B cell (primary cell): ENCODE data around the gene ANK2. TPM values are rescaled to one million over a fixed set of nuclear protein-coding genes. Genes with fewer than 3 reads are reported as not detected.

Source experiments
- ATAC-seq: fragments of 200-7000 bp; cut with Tn5 transposase; one replicate; pipeline ENCODE4 v1.10.0; 2021; ENCODE audit warnings: low read depth, mild to moderate bottlenecking, moderate number of reproducible peaks, moderate library complexity
- CTCF ChIA-PET: fragments of 350-600 bp; sonication (Branson Sonifier 250); formaldehyde crosslinking; loops from one replicate; lab custom pipeline; 2021; ENCODE audit warnings: antibody characterized with exemption, inconsistent platforms; lab: Charles Lee
- POLR2A ChIA-PET: fragments of 350-600 bp; sonication (Branson Sonifier 250); formaldehyde crosslinking; loops from one replicate; lab custom pipeline; 2021; ENCODE audit warnings: antibody characterized with exemption; lab: Charles Lee
- DNase-seq: peaks from one replicate; pipeline ENCODE4 v3.0.0; 2013
- H2AFZ ChIP-seq: 2 replicates; pipeline ENCODE4 v1.6.1; 2012; ENCODE audit warnings: mild to moderate bottlenecking, low read depth, low read length; ENCODE audit not compliant: insufficient read depth, poor library complexity, severe bottlenecking
- H3K27ac ChIP-seq, 2 donors: 1 replicate in 1 of 2; 2 replicates in 1 of 2; pipeline ENCODE4 v1.5.1; 2012 to 2013; ENCODE audit warnings: low read length in 2 of 2, mild to moderate bottlenecking in 2 of 2, moderate library complexity in 1 of 2
- H3K27me3 ChIP-seq, 4 experiments: fragments of 200-600 bp in 1 of 4; sonication (generic) in 1 of 4; replicated peaks in 1 of 4; 1 replicate in 2 of 4; 2 replicates in 2 of 4; pipeline versions ENCODE4 v1.6.1 to v1.7.0; 2013 to 2016; ENCODE audit warnings: low read length in 3 of 4, mild to moderate bottlenecking in 2 of 4, mixed read lengths in 1 of 4, moderate library complexity in 1 of 4; ENCODE audit not compliant: insufficient read depth in 4 of 4, control insufficient read depth in 3 of 4; ENCODE audit errors: control extremely low read depth in 1 of 4
- H3K36me3 ChIP-seq, 2 experiments: replicated peaks in 1 of 2; 1 replicate in 1 of 2; 2 replicates in 1 of 2; pipeline versions ENCODE4 v1.6.1 to v1.7.1; 2013; ENCODE audit warnings: low read length in 1 of 2; ENCODE audit not compliant: insufficient read depth in 2 of 2, control insufficient read depth in 1 of 2; ENCODE audit errors: control extremely low read depth in 1 of 2, extremely low read depth in 1 of 2
- H3K4me1 ChIP-seq, 2 donors: fragments of 200-600 bp in 1 of 2; sonication (generic) in 1 of 2; 1 replicate in 1 of 2; 2 replicates in 1 of 2; pipeline versions ENCODE4 v1.5.1 to v1.6.1; 2013 to 2017; ENCODE audit warnings: low read length in 2 of 2; ENCODE audit not compliant: control insufficient read depth in 2 of 2, insufficient read depth in 2 of 2
- H3K4me2 ChIP-seq: replicated peaks from 2 replicates; pipeline ENCODE3; 2012; ENCODE audit warnings: mild to moderate bottlenecking, low read depth, low read length; ENCODE audit not compliant: poor library complexity, severe bottlenecking
- H3K4me3 ChIP-seq, 5 experiments: fragments of 200-600 bp in 1 of 5; sonication (generic) in 1 of 5; 1 replicate in 3 of 5; 2 replicates in 2 of 5; pipeline versions ENCODE4 v1.5.1 to v1.7.0; 2011 to 2016; ENCODE audit warnings: low read length in 4 of 5, mild to moderate bottlenecking in 4 of 5, low read depth in 2 of 5, control low read depth in 1 of 5, moderate library complexity in 1 of 5; ENCODE audit not compliant: insufficient read depth in 1 of 5; ENCODE audit errors: control extremely low read depth in 1 of 5, extremely low read depth in 1 of 5
- H3K79me2 ChIP-seq: fragments of 200-600 bp; sonication (generic); one replicate; pipeline ENCODE4 v1.6.0; 2016; ENCODE audit warnings: low read length; ENCODE audit not compliant: control insufficient read depth, insufficient read depth
- H3K9ac ChIP-seq: fragments of 200-600 bp; sonication (generic); 2 replicates; pipeline ENCODE4 v1.6.1; 2017; ENCODE audit warnings: mild to moderate bottlenecking, low read length, moderate library complexity
- H3K9me3 ChIP-seq, 3 donors: one replicate each; pipeline versions ENCODE4 v1.6.1 to v1.7.1; 2013; ENCODE audit warnings: low read length in 2 of 3; ENCODE audit not compliant: control insufficient read depth in 2 of 3, insufficient read depth in 1 of 3; ENCODE audit errors: control extremely low read depth in 1 of 3
- H4K20me1 ChIP-seq: 2 replicates; pipeline ENCODE4 v1.6.0; 2012; ENCODE audit warnings: mild to moderate bottlenecking, low read length; ENCODE audit not compliant: insufficient read depth, control insufficient read depth, poor library complexity, severe bottlenecking
- H3K27ac Mint-ChIP-seq: one replicate; pipeline ENCODE4 v1.8.0; 2021; ENCODE audit warnings: mixed read lengths
- H3K27me3 Mint-ChIP-seq: one replicate; pipeline ENCODE4 v1.8.0; 2021; ENCODE audit warnings: mixed read lengths
- H3K4me1 Mint-ChIP-seq: one replicate; pipeline ENCODE4 v1.8.0; 2021; ENCODE audit warnings: mixed read lengths
- H3K4me3 Mint-ChIP-seq: one replicate; pipeline ENCODE4 v1.8.0; 2021; ENCODE audit warnings: mixed read lengths
- H3K9me3 Mint-ChIP-seq: one replicate; pipeline ENCODE4 v1.8.0; 2022; ENCODE audit warnings: mixed read lengths; ENCODE audit not compliant: insufficient read depth
- EZH2 ChIP-seq: IDR thresholded peaks from 2 replicates; pipeline ENCODE4 v1.6.1; 2012; ENCODE audit warnings: borderline replicate concordance, low read depth, mild to moderate bottlenecking, moderate library complexity, low read length; ENCODE audit not compliant: insufficient read depth, poor library complexity, severe bottlenecking
- WGBS: methylation state at CpG from one replicate; pipeline ENCODE4 v1.1.5; 2013; ENCODE audit warnings: missing lambda C conversion rate; ENCODE audit not compliant: insufficient coverage; 5-methylcytosine and 5-hydroxymethylcytosine counted together
- intact Hi-C: fragments of 100-400 bp; cut with micrococcal nuclease; formaldehyde crosslinking; loops from one replicate; pipeline ENCODE4 v1.10.0; 2022
- polyA plus RNA-seq: library from polyadenylated mRNA; depleted of rRNA; stranded (reverse); fragments of >200 nt; gene quantifications from 2 replicates; pipeline ENCODE4 v1.2.3, GENCODE V29; 2012
- total RNA-seq, 2 donors: library from RNA; stranded (reverse); fragments of 120-200 nt in 1 of 2; gene quantifications; 1 replicate in 1 of 2; 2 replicates in 1 of 2; pipeline versions ENCODE4 v1.2.3 to v1.2.4, GENCODE V29; 2013 to 2022
- TF ChIP-seq, protein P1 (sequence below): fragments of 200-600 bp; IDR thresholded peaks from one replicate; pipeline ENCODE4 v1.8.0; 2022; ENCODE audit warnings: antibody characterized with exemption, mild to moderate bottlenecking

ANK2 gene
- total and polyA plus RNA-seq, 2 donors (not counting 1 experiment from before 2014, with no cell fraction given), result 0.16 to 3.6 TPM

DNA sequence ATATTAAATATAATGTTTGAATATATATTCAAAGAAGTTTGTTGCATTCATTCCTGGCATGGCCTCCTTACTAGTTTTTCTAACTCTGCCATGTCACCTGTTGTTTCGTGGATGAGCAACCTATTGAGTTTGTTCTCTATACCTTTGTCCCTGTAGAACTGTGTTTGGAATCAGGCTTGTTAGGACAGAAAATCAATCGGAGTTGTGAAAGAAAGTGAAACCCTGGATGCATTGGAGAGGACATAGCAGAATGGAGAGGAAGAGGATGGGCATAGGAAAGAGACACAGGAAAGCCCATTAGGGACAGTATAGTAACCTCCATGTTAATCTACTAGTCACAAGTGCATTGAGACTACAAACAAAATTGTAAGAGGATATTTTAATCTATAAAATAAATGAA lies 31.2 kb downstream of the ANK2 start:
- H3K79me2 ChIP-seq, result no peaks in the 10 kb centered on the region
- H3K27me3 Mint-ChIP-seq, result no peaks in the 10 kb centered on the region

DNA sequence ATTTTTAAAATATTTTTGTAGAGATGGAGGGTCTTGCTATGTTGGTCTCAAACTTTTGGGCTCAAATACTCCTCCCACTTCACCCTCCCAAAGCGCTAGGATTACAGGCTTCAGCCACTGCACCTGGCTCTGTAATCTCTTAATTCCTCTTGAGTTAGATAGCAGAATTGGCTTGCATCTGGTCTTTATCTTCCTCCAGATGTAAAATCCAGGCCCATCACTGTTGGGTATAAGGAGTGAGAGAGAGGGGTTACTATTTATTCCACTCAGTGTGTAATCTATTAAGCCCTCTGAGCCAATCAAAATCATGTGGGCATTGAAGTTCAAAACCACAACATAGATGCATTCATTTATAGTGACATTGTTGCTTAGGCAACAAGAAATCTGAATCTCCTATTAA lies 33.9 kb downstream of the ANK2 start:
- Mint-ChIP-seq H3K27ac (no peak overlapping the region), H3K9me3 (no peaks in the 10 kb centered on the region), H3K27me3 (peaks cover 4% of the 10 kb centered on the region), H3K4me3 (no peak overlapping the region), H3K4me1 (no peaks in the 10 kb centered on the region)
- intact Hi-C loops, result no loop called here
- Histone ChIP-seq H3K36me3 (no peaks in the 10 kb centered on the region), H3K9me3 (no peaks in the 10 kb centered on the region), H3K4me2 (no peak overlapping the region), H3K4me1 (no peaks in the 10 kb centered on the region), H4K20me1 (no peaks in the 10 kb centered on the region), H3K79me2 (no peaks in the 10 kb centered on the region), H3K4me3 (no peak overlapping the region), H3K27me3 (no peaks in the 10 kb centered on the region), H3K9ac (no peak overlapping the region), H3K27ac (no peak overlapping the region), H2AFZ (no peak overlapping the region)
- WGBS, result no CpG with 5 or more reads among the region's 1 CpG
- ChIA-PET CTCF (no interaction called here), POLR2A (no interaction called here)
- no peak for ATAC-seq
- TF ChIP-seq, protein P1, sequence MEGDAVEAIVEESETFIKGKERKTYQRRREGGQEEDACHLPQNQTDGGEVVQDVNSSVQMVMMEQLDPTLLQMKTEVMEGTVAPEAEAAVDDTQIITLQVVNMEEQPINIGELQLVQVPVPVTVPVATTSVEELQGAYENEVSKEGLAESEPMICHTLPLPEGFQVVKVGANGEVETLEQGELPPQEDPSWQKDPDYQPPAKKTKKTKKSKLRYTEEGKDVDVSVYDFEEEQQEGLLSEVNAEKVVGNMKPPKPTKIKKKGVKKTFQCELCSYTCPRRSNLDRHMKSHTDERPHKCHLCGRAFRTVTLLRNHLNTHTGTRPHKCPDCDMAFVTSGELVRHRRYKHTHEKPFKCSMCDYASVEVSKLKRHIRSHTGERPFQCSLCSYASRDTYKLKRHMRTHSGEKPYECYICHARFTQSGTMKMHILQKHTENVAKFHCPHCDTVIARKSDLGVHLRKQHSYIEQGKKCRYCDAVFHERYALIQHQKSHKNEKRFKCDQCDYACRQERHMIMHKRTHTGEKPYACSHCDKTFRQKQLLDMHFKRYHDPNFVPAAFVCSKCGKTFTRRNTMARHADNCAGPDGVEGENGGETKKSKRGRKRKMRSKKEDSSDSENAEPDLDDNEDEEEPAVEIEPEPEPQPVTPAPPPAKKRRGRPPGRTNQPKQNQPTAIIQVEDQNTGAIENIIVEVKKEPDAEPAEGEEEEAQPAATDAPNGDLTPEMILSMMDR, result no peak
- TF ChIP-seq EZH2, result no peak
- no peak for DNase-seq

More for the DNA sequence above, 31.2 kb downstream of the ANK2 start:
- H3K4me3 Mint-ChIP-seq, result no peak overlapping the region
- ATAC-seq (no peak), DNase-seq (no peak)
- H3K9me3 Mint-ChIP-seq, result no peaks in the 10 kb centered on the region
- 60% methylated on average over 1 of the region's 2 CpGs for WGBS
- CTCF ChIA-PET, result no interaction called here
- TF ChIP-seq, protein P1, result no peak
- no peak for TF ChIP-seq EZH2
- no peaks in the 10 kb centered on the region for H3K4me1 Mint-ChIP-seq
- no peaks in the 10 kb centered on the region for H3K27me3 ChIP-seq
- no peak overlapping the region for H3K27ac Mint-ChIP-seq
- H3K9ac ChIP-seq, result no peak overlapping the region
- intact Hi-C loops, result no loop called here
- no peak overlapping the region for H3K27ac ChIP-seq
- no peaks in the 10 kb centered on the region for H3K9me3 ChIP-seq
- H4K20me1 ChIP-seq, result no peaks in the 10 kb centered on the region
- POLR2A ChIA-PET, result no interaction called here
- no peak overlapping the region for H2AFZ ChIP-seq
- no peak overlapping the region for H3K4me3 ChIP-seq
- no peaks in the 10 kb centered on the region for H3K4me1 ChIP-seq
- H3K4me2 ChIP-seq, result no peak overlapping the region
- H3K36me3 ChIP-seq, result no peaks in the 10 kb centered on the region
